Neural cell (in vitro differentiated cells): Measurements from ENCODE around the gene CDKN3. TPM values are rescaled to one million over a fixed set of nuclear protein-coding genes. Genes with fewer than 3 reads are reported as not detected.
"Not testable (repeated sequence)": the region's sequence is repeated elsewhere in the genome, so short reads cannot be mapped to it uniquely, and the experiment has no call there.

Source experiments
- H2AFZ ChIP-seq: fragments of 200-600, 300-800 bp; sonication (generic), shearing (Covaris generic); 2 replicates; pipeline ENCODE4 v1.6.0; 2014; ENCODE audit warnings: low read depth, mild to moderate bottlenecking, antibody characterized with exemption, low read length, moderate library complexity
- H3F3A ChIP-seq: fragments of 200-600 bp; shearing (Covaris generic); 2 replicates; pipeline ENCODE4 v1.6.1; 2016; ENCODE audit warnings: mild to moderate bottlenecking, moderate library complexity, mixed read lengths, antibody characterized with exemption, low read length; ENCODE audit not compliant: insufficient read depth, poor library complexity, severe bottlenecking
- H3K27ac ChIP-seq: fragments of 200-600, 300-800 bp; sonication (generic), shearing (Covaris generic); 2 replicates; pipeline ENCODE4 v1.5.1; 2014; ENCODE audit warnings: mild to moderate bottlenecking, low read length, moderate library complexity
- H3K27me3 ChIP-seq: fragments of 300-800, 200-600 bp; sonication (generic), shearing (Covaris generic); 2 replicates; pipeline ENCODE4 v1.6.0; 2014; ENCODE audit warnings: mild to moderate bottlenecking, low read depth, low read length, moderate library complexity; ENCODE audit not compliant: insufficient read depth
- H3K36me3 ChIP-seq: fragments of 300-800, 200-600 bp; sonication (generic), shearing (Covaris generic); 2 replicates; pipeline ENCODE4 v1.5.1; 2014; ENCODE audit warnings: mild to moderate bottlenecking, antibody characterized with exemption, low read length, moderate library complexity; ENCODE audit not compliant: insufficient read depth
- H3K4me2 ChIP-seq: fragments of 300-800, 200-600 bp; sonication (generic), shearing (Covaris generic); 2 replicates; pipeline ENCODE4 v1.6.0; 2014; ENCODE audit warnings: mild to moderate bottlenecking, low read length
- H3K4me3 ChIP-seq: fragments of 300-800, 200-600 bp; sonication (generic), shearing (Covaris generic); 2 replicates; pipeline ENCODE4 v1.5.1; 2014; ENCODE audit warnings: mild to moderate bottlenecking, low read length, moderate library complexity
- H3K79me2 ChIP-seq: fragments of 200-600 bp; shearing (Covaris generic); replicated peaks from 2 replicates; pipeline ENCODE4 v1.6.0; 2014; ENCODE audit warnings: mild to moderate bottlenecking, low read length, moderate library complexity; ENCODE audit not compliant: insufficient read depth
- H3K9ac ChIP-seq: fragments of 300-800, 200-600 bp; sonication (generic), shearing (Covaris generic); 2 replicates; pipeline ENCODE4 v1.6.1; 2016; ENCODE audit warnings: mild to moderate bottlenecking, low read length, mixed read lengths
- H3K9me2 ChIP-seq: fragments of 200-600 bp; shearing (Covaris generic); 2 replicates; pipeline ENCODE4 v1.6.1; 2016; ENCODE audit warnings: mild to moderate bottlenecking, low read length, mixed read lengths; ENCODE audit not compliant: insufficient read depth
- H3K9me3 ChIP-seq: fragments of 200-600, 300-800 bp; sonication (generic), shearing (Covaris generic); 2 replicates; pipeline ENCODE4 v1.6.1; 2016; ENCODE audit warnings: mild to moderate bottlenecking, mixed run types, low read length, moderate library complexity, mixed read lengths
- H4K20me1 ChIP-seq: fragments of 200-600 bp; shearing (Covaris generic); 2 replicates; pipeline ENCODE4 v1.6.1; 2016; ENCODE audit warnings: mild to moderate bottlenecking, mixed run types; ENCODE audit not compliant: insufficient read depth
- EP300 ChIP-seq: fragments of 450-650 bp; conservative IDR thresholded peaks from 2 replicates; pipeline ENCODE4 v1.6.1; 2014; ENCODE audit warnings: antibody characterized with exemption, mild to moderate bottlenecking, moderate library complexity; ENCODE audit not compliant: poor library complexity, severe bottlenecking
- EZH2 ChIP-seq: fragments of 200-600, 300-800 bp; shearing (Covaris generic), sonication (generic); IDR thresholded peaks from 2 replicates; pipeline ENCODE4 v1.6.1; 2014; ENCODE audit warnings: antibody characterized with exemption, low read length, borderline replicate concordance, mild to moderate bottlenecking; ENCODE audit not compliant: insufficient read depth, poor library complexity, severe bottlenecking
- MXI1 ChIP-seq: fragments of 450-650 bp; conservative IDR thresholded peaks from 2 replicates; pipeline ENCODE4 v1.6.1; 2014; ENCODE audit warnings: antibody characterized with exemption, mild to moderate bottlenecking; ENCODE audit not compliant: poor library complexity, severe bottlenecking
- POLR2AphosphoS5 ChIP-seq: IDR thresholded peaks from 2 replicates; pipeline ENCODE4 v1.6.1; 2012
- RAD21 ChIP-seq: fragments of 450-650 bp; conservative IDR thresholded peaks from 2 replicates; pipeline ENCODE4 v1.6.1; 2014; ENCODE audit warnings: antibody characterized with exemption, mild to moderate bottlenecking, moderate library complexity
- REST ChIP-seq: IDR thresholded peaks from 2 replicates; pipeline ENCODE4 v1.6.1; 2012; ENCODE audit warnings: borderline replicate concordance
- SMC3 ChIP-seq: fragments of 450-650 bp; conservative IDR thresholded peaks from 2 replicates; pipeline ENCODE4 v1.6.1; 2014; ENCODE audit warnings: antibody characterized with exemption, mild to moderate bottlenecking, moderate library complexity; ENCODE audit not compliant: poor library complexity
- TAF1 ChIP-seq: IDR thresholded peaks from 2 replicates; pipeline ENCODE4 v1.6.1; 2012; ENCODE audit warnings: low read depth
- polyA plus RNA-seq: library from polyadenylated mRNA; depleted of rRNA; stranded (reverse); fragments of >200 nt; gene quantifications from 2 replicates; pipeline ENCODE4 v1.2.3, GENCODE V29; 2014
- TF ChIP-seq, protein P1 (sequence below): fragments of 450-650 bp; IDR thresholded peaks from 2 replicates; pipeline ENCODE4 v1.5.1; 2014; ENCODE audit warnings: antibody characterized with exemption, mild to moderate bottlenecking, moderate library complexity; ENCODE audit not compliant: poor library complexity, severe bottlenecking

CDKN3 gene
- polyA plus RNA-seq, 1 donor from 2014 or later: 5.9 TPM

- Histone ChIP-seq H3K9me2 (no peaks in the 10 kb centered on the region), H2AFZ (no peak overlapping the region), H3K4me2 (no peak overlapping the region), H3K27me3 (no peaks in the 10 kb centered on the region), H3K4me3 (no peak overlapping the region), H3K27ac (no peak overlapping the region), H3K9me3 (no peaks in the 10 kb centered on the region), H3F3A (no peaks in the 10 kb centered on the region), H4K20me1 (no peaks in the 10 kb centered on the region), H3K79me2 (no peaks in the 10 kb centered on the region), H3K9ac (no peak overlapping the region), H3K36me3 (no peaks in the 10 kb centered on the region)
- TF ChIP-seq POLR2AphosphoS5: no peak
- TF ChIP-seq RAD21: no peak
- TF ChIP-seq, protein P1, sequence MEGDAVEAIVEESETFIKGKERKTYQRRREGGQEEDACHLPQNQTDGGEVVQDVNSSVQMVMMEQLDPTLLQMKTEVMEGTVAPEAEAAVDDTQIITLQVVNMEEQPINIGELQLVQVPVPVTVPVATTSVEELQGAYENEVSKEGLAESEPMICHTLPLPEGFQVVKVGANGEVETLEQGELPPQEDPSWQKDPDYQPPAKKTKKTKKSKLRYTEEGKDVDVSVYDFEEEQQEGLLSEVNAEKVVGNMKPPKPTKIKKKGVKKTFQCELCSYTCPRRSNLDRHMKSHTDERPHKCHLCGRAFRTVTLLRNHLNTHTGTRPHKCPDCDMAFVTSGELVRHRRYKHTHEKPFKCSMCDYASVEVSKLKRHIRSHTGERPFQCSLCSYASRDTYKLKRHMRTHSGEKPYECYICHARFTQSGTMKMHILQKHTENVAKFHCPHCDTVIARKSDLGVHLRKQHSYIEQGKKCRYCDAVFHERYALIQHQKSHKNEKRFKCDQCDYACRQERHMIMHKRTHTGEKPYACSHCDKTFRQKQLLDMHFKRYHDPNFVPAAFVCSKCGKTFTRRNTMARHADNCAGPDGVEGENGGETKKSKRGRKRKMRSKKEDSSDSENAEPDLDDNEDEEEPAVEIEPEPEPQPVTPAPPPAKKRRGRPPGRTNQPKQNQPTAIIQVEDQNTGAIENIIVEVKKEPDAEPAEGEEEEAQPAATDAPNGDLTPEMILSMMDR: no peak
- no peak for TF ChIP-seq EP300
- TF ChIP-seq EZH2: no peak
- TF ChIP-seq MXI1: no peak
- no peak for TF ChIP-seq REST
These were observed 58.6 kb downstream of the CDKN3 start for GRCh38 chr14:54455363-54455762.

GRCh38 chr14:54456820-54457608, 60.2 kb downstream of the CDKN3 start:
- H3K27ac ChIP-seq, H4K20me1 ChIP-seq, H3K36me3 ChIP-seq, H3K27me3 ChIP-seq, H3K9me2 ChIP-seq, H3F3A ChIP-seq, H2AFZ ChIP-seq, H3K4me2 ChIP-seq, H3K9ac ChIP-seq, H3K9me3 ChIP-seq, H3K79me2 ChIP-seq, H3K4me3 ChIP-seq: not testable (repeated sequence)

DNA sequence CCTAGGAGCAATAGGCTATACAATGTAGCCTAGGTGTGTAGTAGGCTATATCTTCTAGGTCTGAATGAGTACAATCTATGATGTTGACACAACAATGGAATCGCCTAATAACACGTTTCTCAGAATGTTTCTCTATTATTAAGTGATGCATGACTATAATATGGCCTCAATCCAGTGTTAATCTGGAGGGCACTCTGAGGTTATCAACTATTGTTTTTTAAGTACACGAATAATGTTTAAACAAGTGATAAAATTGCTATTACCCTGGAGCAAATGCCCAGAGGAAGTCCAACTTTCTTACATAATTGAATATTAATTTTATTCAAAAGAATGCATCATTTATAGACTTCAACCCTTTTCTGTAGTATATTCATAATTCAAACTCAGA, 60.8 kb downstream of the CDKN3 start:
- TF ChIP-seq EZH2 (no peak), REST (no peak), POLR2AphosphoS5 (no peak), SMC3 (no peak), EP300 (no peak), TAF1 (no peak), MXI1 (no peak), RAD21 (no peak)
- TF ChIP-seq, protein P1: no peak

More for the DNA sequence above, 60.8 kb downstream of the CDKN3 start:
- Histone ChIP-seq H3K36me3 (no peaks in the 10 kb centered on the region), H3K9me2 (no peaks in the 10 kb centered on the region), H3F3A (no peaks in the 10 kb centered on the region), H3K27me3 (no peaks in the 10 kb centered on the region), H3K4me3 (no peak overlapping the region), H4K20me1 (no peaks in the 10 kb centered on the region), H2AFZ (no peak overlapping the region), H3K27ac (no peak overlapping the region), H3K79me2 (no peaks in the 10 kb centered on the region), H3K4me2 (no peak overlapping the region), H3K9me3 (no peaks in the 10 kb centered on the region), H3K9ac (no peak overlapping the region)
